ENCODE results near the gene KDM2A. TPM values are rescaled to one million over a fixed set of nuclear protein-coding genes. Genes with fewer than 3 reads are reported as not detected.

Gene KDM2A
- total RNA-seq, 3 donors from 2014 or later = 47.0 to 64.1 (median 61.9) TPM

DNA sequence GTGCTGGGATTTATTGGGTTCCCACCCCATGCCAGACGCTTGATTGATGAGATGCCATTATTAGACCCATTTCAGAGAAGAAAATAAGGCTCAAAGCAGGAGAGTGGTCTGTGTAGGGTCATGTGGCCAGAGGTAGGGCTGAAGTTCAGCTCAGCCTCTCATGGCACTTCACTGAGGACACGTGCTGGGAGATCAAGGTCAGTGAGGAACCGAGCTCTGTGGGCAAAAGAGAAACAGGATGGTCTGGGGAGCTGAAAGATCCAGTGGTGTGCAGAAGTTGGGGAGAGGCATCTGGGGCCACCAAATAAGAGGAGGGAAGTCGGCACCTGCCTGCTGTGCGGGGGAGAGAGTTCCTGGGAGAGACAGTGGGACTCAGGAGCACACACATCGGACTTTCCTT, 42.9 kb upstream of the KDM2A start:
- no peaks in the 10 kb centered on the region for H3K36me3 ChIP-seq
- H3K27ac ChIP-seq = no peak overlapping the region
- no peak overlapping the region for H3K4me3 ChIP-seq
- H3K27me3 ChIP-seq = no peaks in the 10 kb centered on the region
- no peaks in the 10 kb centered on the region for H3K9me3 ChIP-seq
- intact Hi-C loops (cut with DNase I; ENCODE audit: low total_unique reads) = no loop called here
- DNase-seq (ENCODE audit: low spot score in 2 of 2) = no peak
- TF ChIP-seq POLR2AphosphoS5 (IDR thresholded peaks at IDR 0.05) = no peak
- no peak for TF ChIP-seq POLR2A (IDR thresholded peaks at IDR 0.05)
- TF ChIP-seq, protein P1, sequence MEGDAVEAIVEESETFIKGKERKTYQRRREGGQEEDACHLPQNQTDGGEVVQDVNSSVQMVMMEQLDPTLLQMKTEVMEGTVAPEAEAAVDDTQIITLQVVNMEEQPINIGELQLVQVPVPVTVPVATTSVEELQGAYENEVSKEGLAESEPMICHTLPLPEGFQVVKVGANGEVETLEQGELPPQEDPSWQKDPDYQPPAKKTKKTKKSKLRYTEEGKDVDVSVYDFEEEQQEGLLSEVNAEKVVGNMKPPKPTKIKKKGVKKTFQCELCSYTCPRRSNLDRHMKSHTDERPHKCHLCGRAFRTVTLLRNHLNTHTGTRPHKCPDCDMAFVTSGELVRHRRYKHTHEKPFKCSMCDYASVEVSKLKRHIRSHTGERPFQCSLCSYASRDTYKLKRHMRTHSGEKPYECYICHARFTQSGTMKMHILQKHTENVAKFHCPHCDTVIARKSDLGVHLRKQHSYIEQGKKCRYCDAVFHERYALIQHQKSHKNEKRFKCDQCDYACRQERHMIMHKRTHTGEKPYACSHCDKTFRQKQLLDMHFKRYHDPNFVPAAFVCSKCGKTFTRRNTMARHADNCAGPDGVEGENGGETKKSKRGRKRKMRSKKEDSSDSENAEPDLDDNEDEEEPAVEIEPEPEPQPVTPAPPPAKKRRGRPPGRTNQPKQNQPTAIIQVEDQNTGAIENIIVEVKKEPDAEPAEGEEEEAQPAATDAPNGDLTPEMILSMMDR (IDR thresholded peaks at IDR 0.05) = no peak
- H3K4me1 ChIP-seq = no peaks in the 10 kb centered on the region

DNA sequence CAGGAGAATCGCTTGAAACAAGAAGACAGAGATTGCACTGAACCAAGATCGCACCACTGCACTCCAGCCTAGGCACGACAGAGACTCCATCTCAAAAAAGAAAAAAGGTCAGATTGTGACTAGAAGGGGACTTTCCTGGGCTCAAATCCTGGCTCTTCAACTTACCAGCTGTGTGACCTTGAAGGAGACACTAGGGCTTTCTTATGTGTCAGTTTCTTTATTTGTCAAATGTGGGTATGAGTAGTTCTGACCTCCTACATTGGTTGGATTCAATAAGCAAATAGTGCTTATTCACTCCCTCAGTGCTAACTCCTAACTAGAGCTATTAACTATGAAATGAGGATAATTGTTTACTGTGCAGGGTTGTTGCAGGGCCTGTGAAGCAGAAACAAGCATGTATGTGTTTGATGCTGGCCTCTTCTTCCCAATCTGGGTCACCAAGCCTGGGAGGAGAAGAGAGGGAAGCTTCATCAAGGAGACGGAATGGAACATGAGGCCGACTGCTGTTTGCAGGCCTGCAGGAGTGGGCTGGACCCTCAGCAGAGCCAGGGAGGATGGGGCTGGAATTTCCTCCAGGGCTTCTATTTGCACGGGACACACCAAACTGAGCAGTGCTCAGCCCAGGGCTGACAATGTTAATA, 39.9 kb upstream of the KDM2A start:
- H3K4me1 ChIP-seq = no peaks in the 10 kb centered on the region
- no peak for DNase-seq (ENCODE audit: low spot score in 2 of 2)
- no peak overlapping the region for H3K27ac ChIP-seq
- no peak overlapping the region for H3K4me3 ChIP-seq
- intact Hi-C loops (cut with DNase I; ENCODE audit: low total_unique reads) = no loop called here
- H3K27me3 ChIP-seq = no peaks in the 10 kb centered on the region
- no peaks in the 10 kb centered on the region for H3K36me3 ChIP-seq
- TF ChIP-seq, protein P1 (IDR thresholded peaks at IDR 0.05) = no peak
- no peak for TF ChIP-seq POLR2AphosphoS5 (IDR thresholded peaks at IDR 0.05)
- TF ChIP-seq POLR2A (IDR thresholded peaks at IDR 0.05) = no peak
- H3K9me3 ChIP-seq = no peaks in the 10 kb centered on the region

DNA sequence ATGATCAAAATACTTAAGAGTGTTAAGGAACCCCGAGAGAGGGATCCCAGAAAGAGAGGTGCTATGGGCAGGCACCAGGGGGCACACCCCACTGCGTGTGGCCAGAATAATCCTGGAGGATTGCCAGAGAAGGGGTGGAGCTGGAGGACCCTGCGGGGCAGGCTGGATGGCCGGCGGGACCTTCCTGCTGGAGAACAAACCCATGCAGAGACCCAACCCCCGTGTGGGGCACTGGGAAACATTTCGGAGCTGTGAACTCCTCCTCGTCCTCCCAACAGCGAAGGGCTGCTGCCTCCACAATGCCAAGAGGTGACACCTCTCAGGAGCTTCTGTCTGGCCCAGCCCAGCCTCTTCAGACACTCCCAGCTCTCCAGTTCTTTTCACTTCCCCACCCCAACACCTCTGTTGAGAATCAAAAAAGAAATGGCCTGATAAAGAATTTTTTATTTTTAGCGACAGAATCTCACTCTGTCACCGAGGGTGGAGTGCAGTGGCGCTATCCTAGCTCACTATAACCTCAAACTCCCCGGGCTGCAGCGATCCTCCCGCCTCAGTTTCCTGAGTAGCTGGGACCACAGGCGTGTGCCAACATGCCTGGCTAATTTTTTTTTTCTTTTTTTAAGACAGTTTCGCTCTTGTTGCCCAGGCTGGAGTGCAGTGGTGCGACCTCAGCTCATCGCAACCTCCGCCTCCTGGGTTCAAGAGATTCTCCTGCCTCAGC, 36.8 kb upstream of the KDM2A start:
- Histone ChIP-seq H3K27ac (no peak overlapping the region), H3K4me1 (no peaks in the 10 kb centered on the region), H3K4me3 (peak overlapping the region in 2 of 3 donors; percentile 23 to 34), H3K36me3 (no peaks in the 10 kb centered on the region), H3K9me3 (no peaks in the 10 kb centered on the region), H3K27me3 (no peaks in the 10 kb centered on the region)
- DNase-seq (ENCODE audit: low spot score in 2 of 2) = no peak
- intact Hi-C loops (cut with DNase I; ENCODE audit: low total_unique reads) = no loop called here
- TF ChIP-seq, protein P1 (IDR thresholded peaks at IDR 0.05) = no peak
- TF ChIP-seq POLR2A (IDR thresholded peaks at IDR 0.05) (no peak), POLR2AphosphoS5 (IDR thresholded peaks at IDR 0.05) (no peak)

DNA sequence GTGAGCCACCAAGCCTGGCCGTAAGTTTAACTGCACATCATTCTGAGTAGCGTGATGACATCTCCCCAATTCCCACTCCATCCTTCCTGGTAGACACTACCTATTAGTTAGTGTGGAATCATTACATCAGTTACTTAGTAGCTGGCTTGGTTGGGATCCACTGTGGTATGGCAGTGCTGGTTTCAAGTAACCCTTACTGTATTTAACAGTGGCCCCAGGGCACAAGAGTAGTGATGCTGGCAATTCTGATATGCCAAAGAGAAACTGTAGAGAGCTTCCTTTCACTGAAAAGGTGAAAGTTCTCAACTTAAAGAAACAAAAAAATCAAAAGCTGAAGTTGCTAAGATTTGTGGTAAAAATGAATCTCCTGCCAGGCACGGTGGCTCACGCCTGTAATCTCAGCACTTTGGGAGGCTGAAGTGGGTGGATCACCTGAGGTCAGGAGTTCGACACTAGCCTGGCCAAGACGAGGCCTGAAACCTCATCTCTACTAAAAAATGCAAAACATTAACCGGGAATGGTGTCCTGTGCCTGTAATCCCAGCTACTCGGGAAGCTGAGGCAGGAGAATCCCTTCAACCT, 35.2 kb upstream of the KDM2A start:
- intact Hi-C loops (cut with DNase I; ENCODE audit: low total_unique reads) = no loop called here
- H3K36me3 ChIP-seq = no peaks in the 10 kb centered on the region
- H3K27me3 ChIP-seq = no peaks in the 10 kb centered on the region
- no peak overlapping the region for H3K27ac ChIP-seq
- no peak overlapping the region for H3K4me3 ChIP-seq
- H3K4me1 ChIP-seq = no peaks in the 10 kb centered on the region
- H3K9me3 ChIP-seq = no peaks in the 10 kb centered on the region
- no peak for TF ChIP-seq POLR2A (IDR thresholded peaks at IDR 0.05)
- TF ChIP-seq, protein P1 (IDR thresholded peaks at IDR 0.05) = no peak
- TF ChIP-seq POLR2AphosphoS5 (IDR thresholded peaks at IDR 0.05) = no peak
- no peak for DNase-seq (ENCODE audit: low spot score in 2 of 2)

DNA sequence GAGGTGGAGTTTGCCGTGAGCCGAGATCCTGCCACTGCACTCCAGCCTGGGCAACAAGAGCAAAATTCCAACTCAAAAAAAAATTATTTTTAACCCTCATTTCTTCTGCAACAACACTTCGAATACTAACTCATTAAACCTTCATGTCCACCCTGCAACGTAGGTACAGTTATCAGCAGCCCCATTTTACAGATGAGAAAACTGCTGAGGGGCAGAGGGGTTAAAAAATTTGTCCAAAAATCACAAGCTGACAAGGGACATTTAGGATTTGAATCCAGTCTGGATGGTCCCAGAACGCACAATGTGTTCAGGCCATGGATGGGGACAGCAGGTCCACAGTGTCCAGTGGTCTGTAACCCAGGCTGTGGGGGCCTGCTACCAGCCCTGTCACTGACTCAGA, 33.4 kb upstream of the KDM2A start:
- DNase-seq (ENCODE audit: low spot score in 2 of 2) = no peak
- no peaks in the 10 kb centered on the region for H3K9me3 ChIP-seq
- no peaks in the 10 kb centered on the region for H3K4me1 ChIP-seq
- no peak overlapping the region for H3K4me3 ChIP-seq
- no peaks in the 10 kb centered on the region for H3K27me3 ChIP-seq
- TF ChIP-seq, protein P1 (IDR thresholded peaks at IDR 0.05) = no peak
- TF ChIP-seq POLR2A (IDR thresholded peaks at IDR 0.05) = no peak
- TF ChIP-seq POLR2AphosphoS5 (IDR thresholded peaks at IDR 0.05) = no peak
- H3K27ac ChIP-seq = no peak overlapping the region
- H3K36me3 ChIP-seq = no peaks in the 10 kb centered on the region
- intact Hi-C loops (cut with DNase I; ENCODE audit: low total_unique reads) = no loop called here
